Gastroesophageal sphincter (tissue), 4 donors: Measurements from ENCODE around the gene SMIM35. TPM values are rescaled to one million over a fixed set of nuclear protein-coding genes. Genes with fewer than 3 reads are reported as not detected.

ENCODE experiments used
- ATAC-seq: fragments of 150-250 bp; one replicate; pipeline ENCODE4 v1.9.1; 2016; ENCODE audit warnings: mild to moderate bottlenecking, moderate library complexity
- H3K27ac ChIP-seq, 4 donors: fragments of 200-600 bp; sonication (generic) in 3 of 4; 1 replicate in 3 of 4; 2 replicates in 1 of 4; pipeline ENCODE4 v1.5.1; 2016 to 2019
- H3K27me3 ChIP-seq: fragments of 200-600 bp; sonication (generic); one replicate; pipeline ENCODE4 v1.5.1; 2019
- H3K36me3 ChIP-seq, 2 donors: fragments of 200-600 bp; sonication (generic); one replicate each; pipeline ENCODE4 v1.5.1; 2019; ENCODE audit warnings: control low read depth in 1 of 2
- H3K4me1 ChIP-seq, 3 donors: fragments of 200-600 bp; sonication (generic); 1 replicate in 2 of 3; 2 replicates in 1 of 3; pipeline ENCODE4 v1.5.1; 2016 to 2019; ENCODE audit warnings: control low read depth in 2 of 3
- H3K4me3 ChIP-seq, 2 donors: fragments of 200-600 bp; sonication (generic); one replicate each; pipeline ENCODE4 v1.5.1; 2019; ENCODE audit warnings: mild to moderate bottlenecking in 1 of 2, moderate library complexity in 1 of 2
- H3K9me3 ChIP-seq, 3 donors: fragments of 200-600 bp; sonication (generic); one replicate each; pipeline ENCODE4 v1.5.1; 2017 to 2019; ENCODE audit warnings: control low read depth in 2 of 3
- EP300 ChIP-seq: sonication (generic); formaldehyde crosslinking; IDR thresholded peaks from one replicate; pipeline ENCODE4 v1.6.1; 2017; ENCODE audit warnings: antibody characterized with exemption, mild to moderate bottlenecking
- POLR2A ChIP-seq, 2 donors: fragments of 450-650 bp; IDR thresholded peaks; one replicate each; pipeline ENCODE4 v1.6.1; 2017; ENCODE audit warnings: antibody characterized with exemption in 2 of 2, mild to moderate bottlenecking in 2 of 2, moderate library complexity in 1 of 2
- POLR2AphosphoS5 ChIP-seq: sonication (generic); formaldehyde crosslinking; IDR thresholded peaks from one replicate; pipeline ENCODE4 v1.6.1; 2017; ENCODE audit warnings: antibody characterized with exemption
- whole genome bisulfite sequencing, 2 donors: methylation state at CpG; one replicate each; pipeline ENCODE4 v1.1.5; 2018; ENCODE audit warnings: low coverage in 1 of 2; 5-methylcytosine and 5-hydroxymethylcytosine counted together
- total RNA-seq, 4 donors: library from RNA; depleted of rRNA; stranded (reverse); fragments of >200 nt; gene quantifications; one replicate each; pipeline ENCODE4 v1.1.0, GENCODE V29; 2016
- TF ChIP-seq, protein P1 (sequence below), 4 experiments: fragments of 200-600 bp in 2 of 4; fragments of 450-650 bp in 2 of 4; sonication (generic) in 1 of 4; IDR thresholded peaks; one replicate each; pipeline ENCODE4 v1.5.1; 2017 to 2019; ENCODE audit warnings: antibody characterized with exemption in 4 of 4, mild to moderate bottlenecking in 2 of 4, moderate library complexity in 2 of 4

The SMIM35 gene
- total RNA-seq, 4 donors from 2014 or later = 0.13 TPM; not detected in 3

DNA sequence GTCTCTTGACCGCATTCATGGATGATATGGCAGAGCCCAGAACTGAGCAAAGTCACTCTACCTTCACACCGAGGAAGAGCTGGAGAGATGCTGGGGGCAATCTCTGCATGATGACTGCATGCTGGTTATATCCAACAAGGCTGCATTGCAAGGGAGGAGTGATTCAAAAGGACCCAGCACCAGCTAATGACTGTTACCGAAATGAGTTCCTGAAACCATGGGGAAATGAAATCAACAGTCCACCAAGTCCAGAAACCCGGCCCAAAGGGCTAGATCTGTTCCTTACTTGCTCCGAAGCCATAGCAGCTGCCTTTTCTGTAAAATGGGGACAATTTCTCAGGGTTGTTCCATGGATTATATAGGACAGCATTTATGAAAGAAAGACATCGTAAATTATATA is 1.2 kb upstream of the SMIM35 start:
- ATAC-seq = no peak

DNA sequence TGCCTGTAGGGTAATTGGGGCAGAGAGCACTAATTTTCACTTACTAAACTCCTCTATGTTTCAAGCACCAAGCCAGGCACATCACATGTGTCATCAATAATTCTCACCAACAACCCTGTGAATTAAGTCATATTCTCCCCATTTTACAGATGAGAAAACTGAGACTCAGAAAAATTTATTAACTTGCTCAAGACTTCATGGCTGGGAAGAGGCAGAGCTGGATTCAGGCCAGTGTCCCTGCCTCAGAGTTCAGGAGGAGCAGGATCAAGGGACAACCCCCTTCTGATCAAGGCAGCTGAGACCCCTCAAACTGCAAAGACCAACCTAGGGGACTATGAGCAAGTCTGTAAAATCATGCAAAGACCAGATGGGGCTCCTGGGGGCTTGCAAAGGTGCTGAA is 2.1 kb downstream of the SMIM35 start:
- TF ChIP-seq EP300 (no peak), POLR2A (IDR thresholded peaks at IDR 0.05) (no peak), POLR2AphosphoS5 (no peak)
- TF ChIP-seq, protein P1, sequence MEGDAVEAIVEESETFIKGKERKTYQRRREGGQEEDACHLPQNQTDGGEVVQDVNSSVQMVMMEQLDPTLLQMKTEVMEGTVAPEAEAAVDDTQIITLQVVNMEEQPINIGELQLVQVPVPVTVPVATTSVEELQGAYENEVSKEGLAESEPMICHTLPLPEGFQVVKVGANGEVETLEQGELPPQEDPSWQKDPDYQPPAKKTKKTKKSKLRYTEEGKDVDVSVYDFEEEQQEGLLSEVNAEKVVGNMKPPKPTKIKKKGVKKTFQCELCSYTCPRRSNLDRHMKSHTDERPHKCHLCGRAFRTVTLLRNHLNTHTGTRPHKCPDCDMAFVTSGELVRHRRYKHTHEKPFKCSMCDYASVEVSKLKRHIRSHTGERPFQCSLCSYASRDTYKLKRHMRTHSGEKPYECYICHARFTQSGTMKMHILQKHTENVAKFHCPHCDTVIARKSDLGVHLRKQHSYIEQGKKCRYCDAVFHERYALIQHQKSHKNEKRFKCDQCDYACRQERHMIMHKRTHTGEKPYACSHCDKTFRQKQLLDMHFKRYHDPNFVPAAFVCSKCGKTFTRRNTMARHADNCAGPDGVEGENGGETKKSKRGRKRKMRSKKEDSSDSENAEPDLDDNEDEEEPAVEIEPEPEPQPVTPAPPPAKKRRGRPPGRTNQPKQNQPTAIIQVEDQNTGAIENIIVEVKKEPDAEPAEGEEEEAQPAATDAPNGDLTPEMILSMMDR (IDR thresholded peaks at IDR 0.05) = no peak
- H3K4me1 ChIP-seq = peaks cover 0 to 21% (median 5%) of the 10 kb centered on the region in 3 donors
- peaks cover 12% of the 10 kb centered on the region for H3K27me3 ChIP-seq
- no peaks in the 10 kb centered on the region for H3K36me3 ChIP-seq
- H3K4me3 ChIP-seq = no peak overlapping the region
- H3K27ac ChIP-seq = no peak overlapping the region
- H3K9me3 ChIP-seq = peaks cover 0 to 18% (median 0%) of the 10 kb centered on the region in 3 donors
- no peak for ATAC-seq

More for the DNA sequence above, 1.2 kb upstream of the SMIM35 start:
- Histone ChIP-seq H3K4me1 (peaks cover 0 to 19% (median 5%) of the 10 kb centered on the region in 3 donors), H3K9me3 (peaks cover 0 to 18% (median 0%) of the 10 kb centered on the region in 3 donors), H3K27me3 (peaks cover 17% of the 10 kb centered on the region), H3K36me3 (no peaks in the 10 kb centered on the region), H3K4me3 (no peak overlapping the region), H3K27ac (no peak overlapping the region)
- whole genome bisulfite sequencing, 2 donors = 74 to 94% methylated on average over 3 to 6 of the region's 6 CpGs
- TF ChIP-seq POLR2A (IDR thresholded peaks at IDR 0.05) = no peak
- TF ChIP-seq EP300 = no peak
- TF ChIP-seq, protein P1 (IDR thresholded peaks at IDR 0.05) = no peak
- no peak for TF ChIP-seq POLR2AphosphoS5

DNA sequence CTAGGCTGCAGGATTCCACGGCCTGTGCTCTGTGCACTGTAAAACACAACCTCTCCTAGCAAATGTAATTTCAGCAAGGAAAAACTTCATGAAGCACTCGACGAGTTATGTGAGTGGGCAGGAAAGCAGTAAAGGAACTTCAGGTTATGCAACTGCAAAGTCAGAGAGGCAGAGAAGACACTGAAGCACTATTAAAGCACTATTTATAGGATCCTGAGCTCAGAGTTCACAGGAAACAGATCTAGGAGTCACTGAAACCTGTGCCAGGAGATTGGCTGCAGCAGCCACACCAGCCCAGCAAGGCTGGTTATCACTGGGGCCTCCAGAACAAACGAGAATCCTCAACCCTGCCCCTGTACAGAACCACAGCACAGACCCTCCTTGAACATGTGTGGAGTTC is 2.5 kb downstream of the SMIM35 start:
- no peak overlapping the region for H3K27ac ChIP-seq
- no peak overlapping the region for H3K4me3 ChIP-seq
- H3K9me3 ChIP-seq = peaks cover 0 to 18% (median 0%) of the 10 kb centered on the region in 3 donors
- 18 to 21% methylated on average over 4 of the region's 4 CpGs for WGBS, 2 donors
- H3K27me3 ChIP-seq = peaks cover 16% of the 10 kb centered on the region
- peaks cover 0 to 21% (median 5%) of the 10 kb centered on the region in 3 donors for H3K4me1 ChIP-seq
- no peaks in the 10 kb centered on the region for H3K36me3 ChIP-seq
- TF ChIP-seq POLR2A (IDR thresholded peaks at IDR 0.05) (no peak), POLR2AphosphoS5 (no peak), EP300 (no peak)
- TF ChIP-seq, protein P1 (IDR thresholded peaks at IDR 0.05) = no peak
- ATAC-seq = no peak

DNA sequence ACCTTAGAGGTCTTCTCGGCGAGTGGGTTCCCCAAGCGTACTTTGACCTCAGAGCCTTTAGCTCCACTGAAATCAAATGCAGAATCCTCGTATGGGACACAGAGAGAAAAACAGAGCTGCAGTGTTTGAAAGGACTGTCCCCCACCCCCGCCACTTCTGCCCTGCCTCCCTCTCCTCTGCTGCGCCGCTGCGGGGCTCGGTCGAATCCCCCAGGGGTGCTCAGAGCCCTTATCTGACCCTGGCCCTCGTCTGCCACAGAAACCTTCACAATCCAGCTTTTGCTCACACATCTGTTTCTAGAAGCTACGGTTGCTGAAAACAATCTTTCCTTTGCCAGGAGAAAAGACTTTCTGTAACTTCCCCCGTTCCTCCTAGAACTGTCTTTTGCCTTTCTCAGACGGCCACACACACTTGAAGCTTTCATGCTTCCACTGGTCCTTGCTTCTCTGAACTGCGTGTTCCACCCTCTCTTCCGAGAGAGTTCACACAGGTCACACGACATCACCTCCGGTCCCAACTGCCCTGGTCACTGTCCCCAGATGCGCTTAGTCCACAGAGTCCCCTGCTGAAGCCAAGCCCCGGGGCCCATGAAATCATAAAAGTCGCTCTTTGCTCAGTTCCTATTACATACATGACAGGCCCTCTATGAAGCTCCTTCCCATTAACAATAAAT is 3.7 kb downstream of the SMIM35 start:
- Histone ChIP-seq H3K4me1 (peaks cover 0 to 21% (median 5%) of the 10 kb centered on the region in 3 donors), H3K4me3 (no peak overlapping the region), H3K36me3 (no peaks in the 10 kb centered on the region), H3K27me3 (peaks cover 21% of the 10 kb centered on the region), H3K27ac (no peak overlapping the region), H3K9me3 (peaks cover 0 to 12% (median 0%) of the 10 kb centered on the region in 3 donors)
- TF ChIP-seq POLR2A (IDR thresholded peaks at IDR 0.05) = no peak
- TF ChIP-seq, protein P1 (IDR thresholded peaks at IDR 0.05) = no peak
- TF ChIP-seq POLR2AphosphoS5 = no peak
- no peak for TF ChIP-seq EP300
- 52 to 63% methylated on average over 12 to 20 of the region's 21 CpGs for WGBS, 2 donors
- no peak for ATAC-seq
